T-helper 1 cell (primary cell): ENCODE data around the gene TNK1.
A peak's percentile ranks its signal among the peaks of the same experiment; 100 is the strongest.
"Not testable (repeated sequence)": the region's sequence is repeated elsewhere in the genome, so short reads cannot be mapped to it uniquely, and the experiment has no call there.

Source experiments
- DNase-seq, 5 donors: peaks; one replicate each; pipeline ENCODE4 v3.0.0-alpha.2; 2012 to 2020
- total RNA-seq, 4 donors: gene quantifications; one replicate each; lab custom pipeline; 2026; lab: John Stamatoyannopoulos, UW

The TNK1 gene
- 3.9 to 8.0 (median 5.9) reads per million in 4 donors for total RNA-seq

GRCh38 chr17:7380855-7381683 lies at the start of gene TNK1:
Gene TNK1 (plus strand): TSS chr17:7381089. CDS start chr17:7382927, 1,838 bp downstream.
- DNase-seq: no peak

- no peak for DNase-seq
Measured at GRCh38 chr17:7332111-7332510, 48.8 kb upstream of the TNK1 start.

- DNase-seq: peak in 1 of 5 donors; percentile 46
Measured at GRCh38 chr17:7332600-7333069, 48.3 kb upstream of the TNK1 start.

- DNase-seq: no peak
Measured at GRCh38 chr17:7334938-7335538, 45.9 kb upstream of the TNK1 start.

- DNase-seq: not testable (repeated sequence)
Measured at GRCh38 chr17:7335765-7336164, 45.1 kb upstream of the TNK1 start.

GRCh38 chr17:7336240-7337175 lies 44.4 kb upstream of the TNK1 start, which contains the start of gene ACAP1:
Gene ACAP1 (plus strand): TSS chr17:7336529. CDS start chr17:7336735, 206 bp downstream.
- peak; percentile 70 to 92 (median 78) for DNase-seq

DNA sequence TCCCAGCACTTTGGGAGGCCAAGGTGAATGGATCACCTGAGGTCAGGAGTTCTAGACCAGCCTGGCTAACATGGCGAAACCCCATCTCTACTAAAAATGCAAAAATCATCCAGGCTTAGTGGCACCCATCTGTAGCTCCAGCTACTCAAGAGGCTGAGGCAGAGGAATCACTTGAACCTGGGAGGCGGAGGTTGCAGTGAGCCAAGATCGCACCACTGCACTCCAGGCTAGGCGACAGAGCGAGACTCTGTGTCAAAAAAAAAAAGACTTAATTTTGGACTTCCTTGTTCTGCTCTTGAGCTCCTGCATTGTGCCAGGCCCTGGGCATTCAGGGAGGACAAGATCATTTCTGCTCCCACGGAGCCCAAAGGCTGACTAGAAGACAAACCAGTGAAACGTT lies 43.3 kb upstream of the TNK1 start:
- DNase-seq: not testable (repeated sequence)

GRCh38 chr17:7340179-7340578 lies 40.7 kb upstream of the TNK1 start:
- no peak for DNase-seq

- DNase-seq: no peak
Measured at GRCh38 chr17:7341842-7342241, 39.0 kb upstream of the TNK1 start.

- DNase-seq: no peak
Measured at GRCh38 chr17:7343250-7343649, 37.6 kb upstream of the TNK1 start.

DNA sequence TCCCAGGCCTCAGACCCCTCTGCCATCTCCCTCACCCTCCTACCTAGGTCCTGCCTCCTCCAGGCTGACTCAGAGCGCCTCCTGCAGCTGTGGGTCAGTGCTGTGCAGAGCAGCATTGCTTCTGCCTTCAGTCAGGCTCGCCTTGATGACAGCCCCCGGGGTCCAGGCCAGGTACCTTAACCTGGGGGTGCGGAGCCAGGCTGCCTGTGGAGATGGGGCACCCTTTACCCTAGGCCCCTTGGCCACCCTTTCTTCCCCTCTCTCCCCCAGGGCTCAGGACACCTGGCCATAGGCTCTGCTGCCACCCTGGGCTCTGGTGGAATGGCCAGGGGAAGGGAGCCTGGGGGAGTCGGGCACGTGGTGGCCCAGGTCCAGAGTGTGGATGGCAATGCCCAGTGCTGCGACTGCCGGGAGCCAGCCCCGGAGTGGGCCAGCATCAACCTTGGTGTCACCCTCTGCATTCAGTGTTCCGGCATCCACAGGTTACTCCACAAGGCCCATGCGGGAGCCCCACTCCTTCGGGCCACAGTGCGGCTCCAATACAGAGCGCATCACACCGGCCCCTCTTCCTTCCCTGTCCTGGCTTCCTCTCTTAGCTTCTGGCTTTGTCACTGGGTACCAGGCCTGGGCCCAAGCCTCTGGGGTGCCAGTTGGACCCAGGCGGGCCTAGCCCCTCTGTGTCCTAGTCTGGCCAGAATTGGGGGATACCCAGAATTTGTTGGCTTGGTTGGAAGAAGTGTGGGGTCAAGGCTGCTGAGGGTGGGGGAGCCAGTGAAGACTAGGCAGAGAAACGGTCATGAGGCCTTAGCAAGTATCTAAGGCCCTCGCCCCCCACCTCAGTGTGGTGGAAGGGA lies 33.9 kb upstream of the TNK1 start:
- no peak for DNase-seq

DNA sequence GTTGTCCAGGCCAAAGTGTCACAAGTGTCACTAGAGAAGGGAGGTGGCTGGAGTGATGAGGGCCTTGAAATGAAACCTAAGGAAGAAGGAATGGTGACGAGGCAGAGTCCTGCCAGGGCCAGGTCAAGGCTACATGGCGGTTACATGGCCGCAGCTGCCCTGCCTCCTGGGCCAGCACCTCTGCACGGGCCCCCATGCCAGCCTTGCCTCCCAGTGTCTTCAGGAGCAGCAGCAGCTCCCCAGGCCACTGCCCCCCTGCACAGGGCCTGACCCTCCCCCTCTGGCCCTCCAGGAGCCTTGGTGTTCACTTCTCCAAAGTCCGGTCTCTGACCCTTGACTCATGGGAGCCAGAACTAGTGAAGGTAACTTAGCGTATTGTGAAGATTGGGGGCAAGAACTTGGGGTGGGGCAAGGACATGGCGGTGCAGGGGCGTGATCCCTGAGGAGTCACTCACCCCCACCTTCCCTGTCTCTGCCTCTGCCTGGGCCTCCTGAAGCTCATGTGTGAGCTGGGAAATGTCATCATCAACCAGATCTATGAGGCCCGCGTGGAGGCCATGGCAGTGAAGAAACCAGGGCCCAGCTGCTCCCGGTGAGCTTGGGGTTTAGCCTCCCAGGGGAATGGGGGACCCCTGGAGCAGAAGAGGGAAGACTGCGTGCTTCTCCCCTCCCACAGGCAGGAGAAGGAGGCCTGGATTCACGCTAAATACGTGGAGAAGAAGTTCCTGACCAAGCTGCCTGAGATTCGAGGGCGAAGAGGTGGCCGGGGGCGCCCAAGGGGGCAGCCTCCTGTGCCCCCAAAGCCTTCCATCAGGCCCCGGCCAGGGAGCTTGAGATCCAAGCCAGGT lies 33.0 kb upstream of the TNK1 start:
- no peak for DNase-seq

GRCh38 chr17:7348478-7349242 lies 32.2 kb upstream of the TNK1 start:
- DNase-seq: no peak

DNA sequence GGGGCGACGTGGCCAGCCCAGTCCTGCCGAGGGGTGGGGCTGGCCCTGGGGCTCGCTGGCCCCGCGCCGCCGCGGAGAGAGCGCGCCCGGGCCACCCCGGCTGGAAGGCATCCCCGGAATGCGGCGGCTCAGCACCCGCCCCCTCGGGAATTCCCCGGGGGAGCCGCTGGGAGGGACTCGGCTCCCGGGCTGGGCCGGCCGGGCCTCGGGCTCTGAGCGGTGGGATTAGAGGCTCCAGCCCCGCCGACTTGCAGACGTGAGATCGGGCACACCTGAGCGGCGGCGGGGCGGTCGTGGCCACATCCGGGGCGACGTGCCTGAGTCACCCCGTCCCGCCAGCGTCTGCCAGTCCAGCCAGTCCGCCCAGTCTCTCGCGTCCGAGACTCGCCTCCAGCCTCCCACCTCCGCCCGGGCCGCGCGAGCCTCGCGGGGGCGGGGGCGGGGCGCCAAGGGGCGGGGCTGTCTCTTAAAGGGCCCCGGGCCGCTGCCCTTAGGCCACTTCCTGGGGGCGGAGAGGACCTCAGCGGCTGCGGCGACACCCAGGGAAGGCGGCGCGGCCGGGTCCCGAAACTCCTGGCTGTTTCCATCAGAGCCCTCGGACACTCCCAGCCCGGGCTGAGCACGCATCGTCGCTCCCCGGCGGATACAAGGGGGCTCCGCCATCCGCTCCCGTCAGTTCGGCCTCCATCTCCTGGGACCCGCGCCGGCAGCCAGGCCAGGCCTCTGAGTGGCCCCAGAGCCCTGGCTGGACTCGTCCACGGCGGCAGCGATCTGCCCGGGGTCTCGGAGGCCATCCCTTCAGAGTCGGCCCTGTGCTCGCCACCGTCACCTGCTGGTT lies 29.0 kb upstream of the TNK1 start, which contains the start of gene KCTD11:
KCTD11 (plus strand) TSS at position 498 of the 838 bp plus-strand sequence.
- DNase-seq: peak; percentile 58 to 80 (median 76)

DNA sequence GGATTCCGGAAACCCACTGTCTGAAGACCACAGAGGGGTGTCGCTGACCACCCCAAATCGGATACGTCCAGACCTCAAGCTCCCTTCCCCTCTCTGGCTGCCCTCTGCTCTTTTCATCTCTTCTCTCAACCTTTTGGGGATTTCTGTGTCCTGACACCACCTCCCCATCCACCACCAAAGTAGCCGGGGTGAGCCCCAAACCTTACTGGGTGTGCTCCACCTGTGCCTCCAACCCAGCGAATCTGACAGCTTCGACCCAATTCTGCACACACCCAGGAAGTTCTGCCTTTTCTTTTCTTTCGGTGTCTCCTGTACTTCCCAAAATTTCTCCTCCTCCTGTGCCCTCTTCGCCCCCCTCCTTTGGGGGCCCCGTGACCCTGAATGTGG lies 28.4 kb upstream of the TNK1 start:
- no peak for DNase-seq

DNA sequence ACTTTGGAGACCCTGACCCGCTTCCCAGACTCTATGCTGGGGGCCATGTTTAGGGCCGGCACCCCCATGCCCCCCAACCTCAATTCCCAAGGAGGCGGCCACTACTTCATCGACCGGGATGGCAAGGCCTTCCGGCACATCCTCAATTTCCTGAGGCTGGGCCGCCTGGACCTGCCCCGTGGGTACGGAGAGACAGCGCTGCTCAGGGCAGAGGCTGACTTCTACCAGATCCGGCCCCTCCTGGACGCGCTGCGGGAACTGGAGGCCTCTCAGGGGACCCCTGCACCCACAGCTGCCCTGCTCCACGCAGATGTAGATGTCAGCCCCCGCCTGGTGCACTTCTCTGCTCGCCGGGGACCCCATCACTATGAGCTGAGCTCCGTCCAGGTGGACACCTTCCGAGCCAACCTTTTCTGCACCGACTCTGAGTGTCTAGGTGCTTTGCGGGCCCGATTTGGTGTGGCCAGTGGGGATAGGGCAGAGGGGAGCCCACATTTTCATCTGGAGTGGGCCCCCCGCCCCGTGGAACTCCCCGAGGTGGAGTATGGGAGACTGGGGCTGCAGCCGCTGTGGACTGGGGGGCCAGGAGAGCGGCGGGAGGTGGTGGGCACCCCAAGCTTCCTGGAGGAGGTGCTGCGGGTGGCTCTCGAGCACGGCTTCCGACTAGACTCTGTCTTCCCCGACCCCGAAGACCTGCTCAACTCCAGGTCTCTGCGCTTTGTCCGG lies 27.8 kb upstream of the TNK1 start:
- no peak for DNase-seq

GRCh38 chr17:7354262-7354843 lies 26.5 kb upstream of the TNK1 start:
- no peak for DNase-seq

- no peak for DNase-seq
Measured at GRCh38 chr17:7355053-7355452, 25.8 kb upstream of the TNK1 start, which contains the start of gene TMEM95. Gene TMEM95 (plus strand): TSS chr17:7355156. CDS start chr17:7355205, 49 bp downstream.
